Stimulated activated CD8-positive, alpha-beta memory T cell treated with anti-CD3 and anti-CD28 coated beads, Interleukin-4, amount 100 ng/mL, for 24 hours (primary cell): Measurements from ENCODE around the gene FIBP.

Experiments
- DNase-seq: peaks from one replicate; pipeline ENCODE4 v3.0.0-alpha.2; 2020; ENCODE audit warnings: low read depth

FIBP gene

GRCh38 chr11:65844231-65844872, 43.9 kb downstream of the FIBP start:
- DNase-seq = no peak

GRCh38 chr11:65843811-65844210, 44.5 kb downstream of the FIBP start:
- no peak for DNase-seq

GRCh38 chr11:65842144-65842543, 46.1 kb downstream of the FIBP start:
- DNase-seq = no peak

- DNase-seq = no peak
Observed at GRCh38 chr11:65834202-65834601, 54.1 kb downstream of the FIBP start.
